ENCODE results near the gene RPS27.
A peak's percentile ranks its signal among the peaks of the same experiment; 100 is the strongest.
"Not testable (repeated sequence)": the region's sequence is repeated elsewhere in the genome, so short reads cannot be mapped to it uniquely, and the experiment has no call there.

Gene RPS27

GRCh38 chr1:153962088-153963029, 28.2 kb upstream of the RPS27 start:
- peak; percentile 39 for DNase-seq

DNA sequence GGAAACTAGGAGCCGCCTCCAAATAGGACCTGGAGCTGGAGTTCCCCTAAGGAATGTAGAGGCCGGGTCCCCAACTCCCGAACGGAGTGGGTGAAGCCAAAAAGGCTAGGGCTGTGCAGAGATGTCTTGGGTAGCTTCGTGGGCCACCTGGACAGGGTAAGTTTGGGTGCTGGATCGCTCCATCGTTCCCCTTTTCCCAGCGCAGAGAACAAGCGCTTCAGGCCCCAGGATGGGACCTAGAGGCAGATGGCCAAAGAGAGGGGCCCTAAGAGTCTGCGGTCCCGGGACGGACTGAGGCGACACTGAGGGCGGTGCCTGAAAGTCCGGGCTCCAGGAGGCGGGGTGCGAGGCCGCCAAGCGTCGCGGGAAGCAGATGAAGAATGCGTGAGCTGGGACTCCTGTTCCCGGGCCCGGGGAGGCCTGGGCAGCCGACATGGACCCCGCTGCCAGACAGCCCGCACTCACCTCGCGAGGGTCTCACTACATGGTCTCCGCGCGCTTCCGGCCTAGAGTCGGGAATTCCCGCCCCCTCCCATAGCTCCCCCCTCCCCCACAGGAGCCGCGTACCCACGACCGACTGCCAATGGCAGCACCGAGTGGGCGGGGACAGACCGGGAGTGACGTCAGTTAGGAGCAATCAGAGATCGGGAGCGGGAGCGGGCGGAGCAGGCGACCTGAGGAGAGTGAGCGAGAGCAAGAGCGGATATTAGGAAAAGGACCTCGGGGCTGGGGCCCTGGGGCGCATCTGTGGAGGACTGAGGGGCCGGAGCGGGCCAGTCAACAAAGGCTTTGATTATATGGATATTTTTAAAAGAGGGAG, 27.3 kb upstream of the RPS27 start, which contains the start of gene SLC39A1:
TSS of gene SLC39A1 (minus strand) at position 508 of the 820 bp plus-strand sequence. CDS start 822 bp downstream, outside the sequence.
- DNase-seq: peak; percentile 99

- DNase-seq: peak; percentile 40
These were observed 26.7 kb upstream of the RPS27 start for GRCh38 chr1:153963850-153964331.

- peak; percentile 98 for DNase-seq
These were observed 23.2 kb upstream of the RPS27 start, which contains the start of gene CREB3L4 for GRCh38 chr1:153967107-153967999. Gene CREB3L4, plus strand, starts transcription at chr1:153967902. Its CDS starts 624 bp downstream, at chr1:153968526.

DNA sequence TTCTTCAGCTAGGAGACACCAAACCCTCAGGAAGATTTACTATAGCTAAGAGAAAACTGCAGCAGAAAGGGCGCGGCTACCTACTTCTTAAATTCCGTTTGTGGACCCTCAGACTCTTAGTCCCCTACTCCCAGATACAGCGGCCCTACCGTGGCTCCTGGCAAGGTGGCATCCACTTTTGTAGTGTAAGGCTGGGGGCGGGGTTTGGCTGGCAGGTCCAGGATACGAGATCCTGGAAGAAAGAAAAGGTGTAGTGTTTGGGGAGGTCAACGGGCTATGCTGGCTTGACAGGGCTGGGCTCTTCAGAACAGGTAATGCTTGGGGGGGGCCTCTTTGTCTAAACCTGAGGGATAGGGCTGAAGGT, 22.6 kb upstream of the RPS27 start:
- DNase-seq: no peak

DNA sequence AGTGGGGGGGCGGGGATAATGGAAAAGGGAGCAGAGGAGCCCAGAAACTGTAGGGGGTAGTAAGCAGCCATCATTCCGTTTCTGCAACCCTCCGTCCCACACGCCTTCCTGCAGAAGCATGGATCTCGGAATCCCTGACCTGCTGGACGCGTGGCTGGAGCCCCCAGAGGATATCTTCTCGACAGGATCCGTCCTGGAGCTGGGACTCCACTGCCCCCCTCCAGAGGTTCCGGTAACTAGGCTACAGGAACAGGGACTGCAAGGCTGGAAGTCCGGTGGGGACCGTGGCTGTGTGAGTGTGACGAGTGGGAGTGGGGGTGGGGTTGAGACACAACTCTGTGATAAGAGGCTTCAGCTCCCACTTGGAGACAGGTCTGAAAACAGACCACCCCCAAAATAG, 22.2 kb upstream of the RPS27 start:
- DNase-seq: no peak

GRCh38 chr1:153968972-153969371, 21.6 kb upstream of the RPS27 start:
- no peak for DNase-seq

DNA sequence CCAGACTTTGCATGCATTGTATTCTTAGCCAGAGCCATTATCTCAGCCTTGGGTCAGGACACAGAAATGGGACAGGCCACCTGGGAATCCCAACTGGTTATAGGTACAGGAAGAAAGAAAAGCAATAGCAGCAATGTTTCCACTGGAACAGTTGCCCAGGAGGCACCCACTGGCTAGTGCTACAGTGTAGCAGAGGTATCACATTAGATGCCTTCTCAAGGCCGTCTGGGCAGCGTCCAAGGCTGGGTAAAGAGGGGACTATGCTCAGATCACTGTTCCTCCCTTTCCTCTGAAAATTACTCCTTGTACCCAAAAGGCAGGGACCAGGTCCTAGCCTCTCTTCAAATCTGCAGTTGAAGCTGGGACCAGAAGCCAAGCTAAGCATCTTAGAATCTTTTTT, 20.2 kb upstream of the RPS27 start:
- DNase-seq: no peak

DNA sequence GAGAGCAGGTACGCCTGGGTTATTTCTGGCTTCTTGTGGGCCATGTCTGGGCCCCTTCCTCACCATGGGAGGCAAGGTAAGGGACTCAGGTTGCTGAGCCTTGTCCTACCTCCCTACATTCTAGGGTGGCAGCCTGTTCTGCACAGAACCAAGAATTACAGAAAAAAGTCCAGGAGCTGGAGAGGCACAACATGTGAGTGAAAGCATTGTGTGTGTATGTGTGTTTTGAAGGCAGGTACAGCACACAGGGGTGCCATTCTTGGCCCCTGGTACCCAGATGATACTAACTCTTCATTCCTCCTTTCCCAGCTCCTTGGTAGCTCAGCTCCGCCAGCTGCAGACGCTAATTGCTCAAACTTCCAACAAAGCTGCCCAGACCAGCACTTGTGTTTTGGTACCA, 17.5 kb upstream of the RPS27 start:
- DNase-seq: no peak

DNA sequence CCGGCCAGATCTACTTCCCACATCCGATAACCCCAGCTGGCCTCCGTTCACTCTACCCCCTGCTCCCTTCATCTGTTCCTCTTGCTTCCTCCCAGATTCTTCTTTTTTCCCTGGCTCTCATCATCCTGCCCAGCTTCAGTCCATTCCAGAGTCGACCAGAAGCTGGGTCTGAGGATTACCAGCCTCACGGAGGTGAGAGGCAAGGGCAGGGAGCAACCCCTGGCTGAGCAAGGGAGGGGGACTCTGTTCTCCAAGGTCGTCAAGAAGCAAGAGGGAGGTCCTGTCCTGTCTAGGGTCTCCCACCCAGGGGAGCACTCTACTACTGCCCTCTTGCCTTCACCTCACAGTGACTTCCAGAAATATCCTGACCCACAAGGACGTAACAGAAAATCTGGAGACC, 17.0 kb upstream of the RPS27 start:
- no peak for DNase-seq

- DNase-seq: no peak
These were observed 13.7 kb upstream of the RPS27 start for GRCh38 chr1:153976819-153977249.

DNA sequence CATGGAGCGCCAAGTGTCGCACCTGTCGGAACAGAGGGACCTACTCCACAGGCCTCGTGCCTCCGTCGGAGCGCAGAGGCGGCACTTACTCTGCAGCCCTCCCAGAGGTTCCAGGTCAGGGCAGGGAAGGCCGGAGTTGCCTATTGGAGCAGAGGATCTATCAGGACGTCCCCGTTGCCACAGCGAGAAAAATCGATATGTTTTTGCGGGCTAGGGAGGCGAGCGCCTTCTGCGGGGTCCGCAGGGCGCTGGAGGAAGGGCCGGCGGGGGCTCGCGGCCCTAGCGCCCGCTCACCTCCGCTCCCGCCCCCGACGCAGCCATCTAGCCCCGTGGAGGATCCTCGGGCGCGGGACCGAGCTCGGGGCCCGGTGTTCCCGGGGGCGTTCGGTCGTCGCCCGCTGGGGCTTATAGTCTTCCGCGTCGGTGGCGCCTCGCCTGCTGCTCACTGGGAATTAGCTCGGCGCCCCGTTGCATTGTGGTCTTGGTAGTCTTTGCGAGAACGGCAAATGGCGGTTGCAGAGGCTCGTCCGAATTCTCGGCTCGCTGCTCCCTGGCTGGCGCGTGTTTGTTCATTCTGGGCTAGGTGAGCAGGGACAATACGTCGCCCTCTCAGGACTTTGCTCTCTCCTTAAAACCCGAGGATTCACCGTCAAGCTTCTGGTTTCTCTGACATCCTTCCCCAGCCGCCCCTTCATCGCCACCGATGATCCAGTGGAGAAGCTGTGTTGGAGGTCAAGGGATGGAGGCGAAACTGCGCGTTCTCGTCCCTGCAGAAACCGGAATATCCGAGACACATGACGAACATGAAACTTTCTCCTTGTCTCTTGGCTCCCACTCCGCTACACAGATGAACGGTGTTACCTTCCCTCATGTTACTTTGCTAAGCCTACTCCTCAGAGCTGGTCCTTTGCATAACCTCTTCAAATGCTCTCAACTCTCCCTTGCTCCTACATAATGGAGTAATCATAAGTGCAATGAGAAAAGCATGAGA, 13.0 kb upstream of the RPS27 start, which contains the start of gene JTB:
TSS of gene JTB (minus strand) at position 425 of the 991 bp plus-strand sequence. CDS start at position 3, 422 bp downstream.
- peak; percentile 92 for DNase-seq

DNA sequence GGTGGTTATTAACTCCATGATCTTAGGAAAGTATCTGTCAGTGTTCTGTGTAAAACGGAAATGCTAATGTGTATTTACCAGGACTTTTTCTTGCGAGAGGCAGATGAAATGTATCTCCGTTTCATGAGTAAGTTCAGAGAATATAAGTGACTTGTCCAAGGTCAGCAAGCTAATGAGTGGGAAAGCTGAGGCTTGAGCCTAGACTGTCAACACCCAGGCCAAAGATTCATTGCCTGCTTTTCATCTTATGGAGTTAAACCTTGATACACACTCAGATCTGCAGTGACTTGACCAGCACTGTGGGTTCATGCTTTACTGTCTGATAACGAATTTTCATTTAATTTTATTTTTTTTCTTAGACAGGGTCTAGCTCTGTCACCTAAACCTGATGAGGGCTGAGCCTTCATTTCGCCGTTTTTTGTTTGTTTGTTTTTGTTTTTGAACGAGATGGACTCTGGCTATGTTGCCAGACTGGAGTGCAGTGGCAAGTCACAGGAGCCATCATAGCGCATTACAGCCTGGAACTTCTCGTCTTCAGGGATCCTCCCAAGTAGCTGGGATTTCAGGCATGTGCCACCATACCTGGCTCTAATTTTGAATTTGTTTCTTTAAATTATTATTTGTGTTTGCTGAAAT, 12.2 kb upstream of the RPS27 start:
- DNase-seq: no peak

- not testable (repeated sequence) for DNase-seq
These were observed 11.5 kb upstream of the RPS27 start for GRCh38 chr1:153979091-153979490.

DNA sequence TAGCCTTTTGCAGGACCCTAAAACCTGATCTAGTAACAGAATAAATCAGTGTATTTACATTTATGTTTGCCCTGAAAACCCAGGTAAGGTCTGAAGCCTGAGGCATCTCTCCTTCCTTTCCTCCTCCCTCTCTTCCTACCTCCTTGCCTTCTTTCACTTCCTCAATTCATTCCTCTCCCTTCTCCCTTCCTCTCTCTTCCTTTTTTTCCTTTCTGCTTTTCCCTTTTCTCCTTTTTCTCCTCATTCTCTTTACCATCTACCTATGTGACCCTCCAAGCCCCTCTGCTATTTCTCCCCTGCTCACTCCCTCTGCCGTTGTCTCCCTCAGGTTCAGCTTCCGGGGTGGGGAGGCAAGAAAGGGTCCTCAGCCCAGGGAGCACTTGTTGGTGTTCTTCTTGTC, 8.8 kb upstream of the RPS27 start:
- not testable (repeated sequence) for DNase-seq

GRCh38 chr1:153984123-153984894, 6.3 kb upstream of the RPS27 start:
- DNase-seq: no peak

- DNase-seq: no peak
These were observed 5.1 kb upstream of the RPS27 start for GRCh38 chr1:153985341-153985912.

GRCh38 chr1:153985941-153986761, 4.4 kb upstream of the RPS27 start, which contains the start of gene RAB13:
Gene RAB13, minus strand, starts transcription at chr1:153986339. Its CDS starts 103 bp downstream, at chr1:153986236.
- DNase-seq: no peak
